ENCODE results near the gene CEP55. TPM values are rescaled to one million over a fixed set of nuclear protein-coding genes. Genes with fewer than 3 reads are reported as not detected.
A peak's percentile ranks its signal among the peaks of the same experiment; 100 is the strongest.

CEP55 gene
- total RNA-seq (2014; rRNA removed; shearing (Covaris generic); ENCODE audit: low replicate concordance), result 14.6 and 16.5 TPM in 2 replicates

- Histone ChIP-seq H3K79me2 (ENCODE audit: low read length) (peaks cover 44% of the 10 kb centered on the region), H4K20me1 (ENCODE audit: insufficient read depth, low read depth, low read length) (no peaks in the 10 kb centered on the region), H3K4me2 (ENCODE audit: low read depth, low read length, poor library complexity, severe bottlenecking) (peak within 1 kb of the TSS; percentile 79), H3K4me3 (ENCODE audit: low read length) (peak within 1 kb of the TSS; percentile 78), H3K27ac (ENCODE audit: low read length) (peak within 1 kb of the TSS; percentile 74), H3K4me1 (ENCODE audit: low read length) (peaks cover 25% of the 10 kb centered on the region), H3K36me3 (ENCODE audit: insufficient read depth, low read length) (no peaks in the 10 kb centered on the region), H2AFZ (ENCODE audit: low read length) (peak within 1 kb of the TSS; percentile 87; the same call in 1 of the 2 replicates), H3K9me2 (replicated peaks; ENCODE audit: insufficient read depth, low read length) (no peaks in the 10 kb centered on the region), H3K9me3 (ENCODE audit: low read length) (no peaks in the 10 kb centered on the region), H3K9ac (ENCODE audit: low read length) (peak within 1 kb of the TSS; percentile 79), H3K27me3 (ENCODE audit: low read length) (no peaks in the 10 kb centered on the region)
- peak; percentile 94 for DNase-seq
These were observed at the start of gene CEP55 for GRCh38 chr10:93496322-93497041. Gene CEP55 (plus strand): TSS chr10:93496612. CDS start chr10:93500052, 3,440 bp downstream.

DNA sequence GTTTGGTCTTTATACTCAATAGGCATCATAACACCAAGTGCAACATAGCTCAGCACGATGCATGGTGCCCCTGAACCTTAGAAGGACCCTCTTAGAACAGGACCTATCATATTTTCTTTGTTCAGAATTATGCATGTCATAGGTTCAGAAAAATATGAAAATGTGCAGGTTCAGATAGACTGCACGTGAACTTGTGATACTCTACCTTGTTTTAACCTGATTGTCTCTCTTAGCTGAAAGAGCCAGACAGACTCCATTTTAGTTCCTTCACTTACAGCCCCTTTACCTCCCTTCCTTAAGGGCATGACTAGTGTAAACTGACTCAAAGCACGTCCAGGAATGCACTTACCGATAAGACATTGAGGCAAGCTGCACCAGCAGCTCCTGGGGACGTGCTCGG lies 49.4 kb upstream of the CEP55 start:
- Histone ChIP-seq H3K4me2 (ENCODE audit: low read depth, low read length, poor library complexity, severe bottlenecking) (no peak overlapping the region), H4K20me1 (ENCODE audit: insufficient read depth, low read depth, low read length) (no peaks in the 10 kb centered on the region), H3K9me3 (ENCODE audit: low read length) (no peaks in the 10 kb centered on the region), H3K4me3 (ENCODE audit: low read length) (no peak overlapping the region), H3K4me1 (ENCODE audit: low read length) (peaks cover 7% of the 10 kb centered on the region), H3K36me3 (ENCODE audit: insufficient read depth, low read length) (no peaks in the 10 kb centered on the region), H3K27me3 (ENCODE audit: low read length) (no peaks in the 10 kb centered on the region), H3K9ac (ENCODE audit: low read length) (no peak overlapping the region), H3K9me2 (replicated peaks; ENCODE audit: insufficient read depth, low read length) (no peaks in the 10 kb centered on the region), H3K79me2 (ENCODE audit: low read length) (no peaks in the 10 kb centered on the region), H2AFZ (ENCODE audit: low read length) (no peak overlapping the region), H3K27ac (ENCODE audit: low read length) (no peak overlapping the region)
- no peak for DNase-seq

DNA sequence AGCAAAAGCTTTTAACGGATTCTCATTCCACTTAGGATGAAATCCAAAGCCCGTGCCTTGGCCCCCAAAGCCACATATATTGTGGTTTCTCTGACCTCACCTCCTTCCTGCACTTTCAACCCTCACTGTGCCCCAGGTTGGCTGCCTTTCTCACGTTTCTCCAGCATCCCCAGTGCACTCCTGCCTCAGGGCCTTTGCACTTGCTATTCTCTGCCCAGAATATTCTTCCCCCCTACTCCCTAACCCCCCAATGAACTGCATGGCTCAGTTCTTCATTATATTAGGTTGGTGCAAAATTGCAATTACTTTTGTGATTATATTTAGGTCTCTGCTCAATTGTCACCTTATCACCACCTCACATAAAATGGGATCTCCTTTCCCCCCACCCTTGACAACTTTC lies 48.4 kb upstream of the CEP55 start:
- Histone ChIP-seq H3K9me3 (ENCODE audit: low read length) (no peaks in the 10 kb centered on the region), H2AFZ (ENCODE audit: low read length) (no peak overlapping the region), H3K36me3 (ENCODE audit: insufficient read depth, low read length) (no peaks in the 10 kb centered on the region), H3K4me2 (ENCODE audit: low read depth, low read length, poor library complexity, severe bottlenecking) (no peak overlapping the region), H4K20me1 (ENCODE audit: insufficient read depth, low read depth, low read length) (no peaks in the 10 kb centered on the region), H3K79me2 (ENCODE audit: low read length) (no peaks in the 10 kb centered on the region), H3K27me3 (ENCODE audit: low read length) (no peaks in the 10 kb centered on the region), H3K27ac (ENCODE audit: low read length) (no peak overlapping the region), H3K9me2 (replicated peaks; ENCODE audit: insufficient read depth, low read length) (no peaks in the 10 kb centered on the region), H3K4me1 (ENCODE audit: low read length) (no peaks in the 10 kb centered on the region; the same call in 1 of the 2 replicates), H3K4me3 (ENCODE audit: low read length) (no peak overlapping the region), H3K9ac (ENCODE audit: low read length) (no peak overlapping the region)
- no peak for DNase-seq

- Histone ChIP-seq H4K20me1 (ENCODE audit: insufficient read depth, low read depth, low read length) (no peaks in the 10 kb centered on the region), H3K9me2 (replicated peaks; ENCODE audit: insufficient read depth, low read length) (no peaks in the 10 kb centered on the region), H3K9ac (ENCODE audit: low read length) (no peak overlapping the region), H3K27ac (ENCODE audit: low read length) (no peak overlapping the region), H3K4me1 (ENCODE audit: low read length) (no peaks in the 10 kb centered on the region), H3K79me2 (ENCODE audit: low read length) (no peaks in the 10 kb centered on the region), H3K36me3 (ENCODE audit: insufficient read depth, low read length) (no peaks in the 10 kb centered on the region), H3K4me3 (ENCODE audit: low read length) (no peak overlapping the region), H3K4me2 (ENCODE audit: low read depth, low read length, poor library complexity, severe bottlenecking) (no peak overlapping the region), H3K9me3 (ENCODE audit: low read length) (no peaks in the 10 kb centered on the region), H3K27me3 (ENCODE audit: low read length) (no peaks in the 10 kb centered on the region), H2AFZ (ENCODE audit: low read length) (no peak overlapping the region)
- DNase-seq, result no peak
These were observed 45.0 kb upstream of the CEP55 start for GRCh38 chr10:93451244-93451947.

- DNase-seq, result no peak
- no peaks in the 10 kb centered on the region for H3K79me2 ChIP-seq (ENCODE audit: low read length)
- no peak overlapping the region for H3K27ac ChIP-seq (ENCODE audit: low read length)
- no peaks in the 10 kb centered on the region for H3K36me3 ChIP-seq (ENCODE audit: insufficient read depth, low read length)
- H3K9ac ChIP-seq (ENCODE audit: low read length), result no peak overlapping the region
- no peaks in the 10 kb centered on the region for H3K27me3 ChIP-seq (ENCODE audit: low read length)
- H3K9me2 ChIP-seq (replicated peaks; ENCODE audit: insufficient read depth, low read length), result no peaks in the 10 kb centered on the region
- H4K20me1 ChIP-seq (ENCODE audit: insufficient read depth, low read depth, low read length), result no peaks in the 10 kb centered on the region
- H2AFZ ChIP-seq (ENCODE audit: low read length), result no peak overlapping the region
- no peak overlapping the region for H3K4me3 ChIP-seq (ENCODE audit: low read length)
- no peaks in the 10 kb centered on the region for H3K9me3 ChIP-seq (ENCODE audit: low read length)
- no peaks in the 10 kb centered on the region for H3K4me1 ChIP-seq (ENCODE audit: low read length)
- no peak overlapping the region for H3K4me2 ChIP-seq (ENCODE audit: low read depth, low read length, poor library complexity, severe bottlenecking)
These were observed 44.3 kb upstream of the CEP55 start for GRCh38 chr10:93452143-93452542.

- no peaks in the 10 kb centered on the region for H3K79me2 ChIP-seq (ENCODE audit: low read length)
- H4K20me1 ChIP-seq (ENCODE audit: insufficient read depth, low read depth, low read length), result no peaks in the 10 kb centered on the region
- no peak for DNase-seq
These were observed 42.3 kb upstream of the CEP55 start for GRCh38 chr10:93454146-93454545.

DNA sequence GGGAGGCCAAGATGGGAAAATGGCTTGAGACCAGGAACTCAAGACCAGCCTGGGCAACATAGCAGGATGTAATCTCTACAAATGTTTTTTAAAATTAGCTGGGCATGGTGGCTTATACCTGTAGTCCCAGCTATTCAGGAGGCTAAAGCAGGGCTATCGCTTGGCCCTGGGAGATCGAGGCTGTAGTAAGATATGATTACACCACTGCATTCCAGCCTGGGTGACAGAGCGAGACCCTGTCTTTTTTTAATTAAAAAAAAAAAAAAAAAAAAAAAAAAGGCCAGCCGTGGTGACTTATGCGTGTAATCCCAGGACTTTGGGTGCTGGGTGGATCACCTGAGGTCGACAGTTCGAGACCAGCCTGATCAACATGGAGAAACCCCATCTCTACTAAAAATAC lies 41.7 kb upstream of the CEP55 start:
- Histone ChIP-seq H3K4me2 (ENCODE audit: low read depth, low read length, poor library complexity, severe bottlenecking) (no peak overlapping the region), H3K4me3 (ENCODE audit: low read length) (no peak overlapping the region), H2AFZ (ENCODE audit: low read length) (no peak overlapping the region), H4K20me1 (ENCODE audit: insufficient read depth, low read depth, low read length) (no peaks in the 10 kb centered on the region), H3K27me3 (ENCODE audit: low read length) (no peaks in the 10 kb centered on the region), H3K9me3 (ENCODE audit: low read length) (no peaks in the 10 kb centered on the region), H3K4me1 (ENCODE audit: low read length) (no peaks in the 10 kb centered on the region), H3K27ac (ENCODE audit: low read length) (no peak overlapping the region), H3K9ac (ENCODE audit: low read length) (no peak overlapping the region), H3K79me2 (ENCODE audit: low read length) (no peaks in the 10 kb centered on the region), H3K36me3 (ENCODE audit: insufficient read depth, low read length) (no peaks in the 10 kb centered on the region), H3K9me2 (replicated peaks; ENCODE audit: insufficient read depth, low read length) (no peaks in the 10 kb centered on the region)
- DNase-seq, result no peak

More at GRCh38 chr10:93454146-93454545, 42.3 kb upstream of the CEP55 start:
- no peaks in the 10 kb centered on the region for H3K27me3 ChIP-seq (ENCODE audit: low read length)
- no peaks in the 10 kb centered on the region for H3K9me3 ChIP-seq (ENCODE audit: low read length)
- no peaks in the 10 kb centered on the region for H3K9me2 ChIP-seq (replicated peaks; ENCODE audit: insufficient read depth, low read length)
- H3K4me1 ChIP-seq (ENCODE audit: low read length), result no peaks in the 10 kb centered on the region
- no peak overlapping the region for H2AFZ ChIP-seq (ENCODE audit: low read length)
- H3K4me3 ChIP-seq (ENCODE audit: low read length), result no peak overlapping the region
- no peak overlapping the region for H3K4me2 ChIP-seq (ENCODE audit: low read depth, low read length, poor library complexity, severe bottlenecking)
- H3K9ac ChIP-seq (ENCODE audit: low read length), result no peak overlapping the region
- H3K36me3 ChIP-seq (ENCODE audit: insufficient read depth, low read length), result no peaks in the 10 kb centered on the region
- no peak overlapping the region for H3K27ac ChIP-seq (ENCODE audit: low read length)

DNA sequence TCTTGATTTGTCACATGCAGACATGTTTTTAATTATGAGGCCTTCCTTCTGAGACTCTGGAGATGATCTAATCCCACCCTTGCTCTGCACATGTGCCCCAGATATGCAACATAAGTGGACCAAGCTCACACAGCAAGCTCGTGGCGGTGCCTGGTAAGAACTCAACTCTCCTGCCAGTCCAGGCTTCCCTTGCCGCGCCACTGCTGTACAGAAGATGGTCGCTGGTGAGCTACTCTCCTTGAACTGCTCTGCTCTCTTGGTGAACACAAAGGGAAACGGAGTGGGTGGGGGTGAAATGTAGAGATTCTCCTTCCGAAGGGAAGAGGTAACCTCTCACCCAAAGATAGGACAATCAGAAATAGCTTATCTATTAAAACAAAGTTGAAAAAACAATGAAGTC lies 39.9 kb upstream of the CEP55 start:
- no peaks in the 10 kb centered on the region for H3K9me3 ChIP-seq (ENCODE audit: low read length)
- H3K9ac ChIP-seq (ENCODE audit: low read length), result no peak overlapping the region
- H3K4me3 ChIP-seq (ENCODE audit: low read length), result no peak overlapping the region
- no peak overlapping the region for H2AFZ ChIP-seq (ENCODE audit: low read length)
- no peaks in the 10 kb centered on the region for H3K9me2 ChIP-seq (replicated peaks; ENCODE audit: insufficient read depth, low read length)
- H3K27me3 ChIP-seq (ENCODE audit: low read length), result no peaks in the 10 kb centered on the region
- no peaks in the 10 kb centered on the region for H3K4me1 ChIP-seq (ENCODE audit: low read length)
- H3K27ac ChIP-seq (ENCODE audit: low read length), result no peak overlapping the region
- no peaks in the 10 kb centered on the region for H4K20me1 ChIP-seq (ENCODE audit: insufficient read depth, low read depth, low read length)
- H3K4me2 ChIP-seq (ENCODE audit: low read depth, low read length, poor library complexity, severe bottlenecking), result no peak overlapping the region
- H3K36me3 ChIP-seq (ENCODE audit: insufficient read depth, low read length), result no peaks in the 10 kb centered on the region
- H3K79me2 ChIP-seq (ENCODE audit: low read length), result no peaks in the 10 kb centered on the region
- no peak for DNase-seq

Measured in Karpas-422 (cell line).